AG04450 (cell line): ENCODE results near the gene SOWAHC. TPM values are rescaled to one million over a fixed set of nuclear protein-coding genes. Genes with fewer than 3 reads are reported as not detected.

ENCODE experiments used
- CTCF ChIA-PET: fragments of 300-600, 350-600 bp; formaldehyde crosslinking; extraction: SDS; loops from one replicate; lab custom pipeline; 2022; ENCODE audit warnings: antibody characterized with exemption, inconsistent platforms; lab: Charles Lee
- POLR2A ChIA-PET: fragments of 350-600 bp; formaldehyde crosslinking; extraction: SDS; loops from one replicate; lab custom pipeline; 2021; ENCODE audit warnings: antibody characterized with exemption, inconsistent platforms; lab: Yijun Ruan, JAX
- DNase-seq: peaks from one replicate; pipeline ENCODE4 v3.0.0-alpha.2; 2011; ENCODE audit warnings: low read depth, low spot score
- H3K27ac ChIP-seq: one replicate; pipeline ENCODE4 v1.5.1; 2012; ENCODE audit warnings: low read depth, low read length, control low read depth
- H3K27me3 ChIP-seq: one replicate; pipeline ENCODE4 v1.6.0; 2012; ENCODE audit warnings: low read length; ENCODE audit not compliant: control insufficient read depth, insufficient read depth
- H3K4me3 ChIP-seq: 2 replicates; pipeline ENCODE4 v1.5.1; 2011; ENCODE audit warnings: mild to moderate bottlenecking, low read depth, low read length, control low read depth
- H3K9me3 ChIP-seq: 2 replicates; pipeline ENCODE4 v1.5.1; 2012; ENCODE audit warnings: low read length; ENCODE audit not compliant: control insufficient read depth, insufficient read depth
- CTCF ChIP-seq: IDR thresholded peaks from 2 replicates; pipeline ENCODE4 v1.5.1; 2011; ENCODE audit warnings: low read depth, low read length, control low read depth, inconsistent platforms
- polyA plus RNA-seq: library from polyadenylated mRNA; depleted of rRNA; stranded (reverse); fragments of >200 nt; gene quantifications from 2 replicates; pipeline ENCODE4 v1.2.3, GENCODE V29; 2011

SOWAHC gene
- polyA plus RNA-seq, 1 experiment, result 4.6 TPM

- no peak for DNase-seq
- TF ChIP-seq CTCF, result no peak
- H3K4me3 ChIP-seq, result no peak overlapping the region
- CTCF ChIA-PET, result interaction anchor here (1.6 kb wide), 1 partner anchor 84 kb away, joined by 4 read pairs; no protein-coding TSS in a partner anchor
- no peak overlapping the region for H3K27ac ChIP-seq
- POLR2A ChIA-PET, result no interaction called here
- no peaks in the 10 kb centered on the region for H3K9me3 ChIP-seq
- peaks cover 9% of the 10 kb centered on the region for H3K27me3 ChIP-seq
Measured at GRCh38 chr2:109629867-109630266, 15.7 kb downstream of the SOWAHC start.

GRCh38 chr2:109630441-109631430, 16.6 kb downstream of the SOWAHC start:
- Histone ChIP-seq H3K9me3 (no peaks in the 10 kb centered on the region), H3K27me3 (peaks cover 9% of the 10 kb centered on the region), H3K27ac (no peak overlapping the region), H3K4me3 (no peak overlapping the region)
- ChIA-PET POLR2A (no interaction called here), CTCF (interaction anchor here (1.6 kb wide), 1 partner anchor 85 kb away, joined by 4 read pairs; no protein-coding TSS in a partner anchor)
- no peak for DNase-seq
- no peak for TF ChIP-seq CTCF

- POLR2A ChIA-PET, result interaction anchor here (1.1 kb wide), 1 partner anchor 17 kb away, joined by 3 read pairs; no protein-coding TSS in a partner anchor
- no peak for DNase-seq
- TF ChIP-seq CTCF, result no peak
- Histone ChIP-seq H3K9me3 (no peaks in the 10 kb centered on the region), H3K27ac (no peak overlapping the region), H3K27me3 (peaks cover 3% of the 10 kb centered on the region), H3K4me3 (no peak overlapping the region)
- CTCF ChIA-PET, result no interaction called here
Measured at GRCh38 chr2:109631741-109632140, 17.6 kb downstream of the SOWAHC start.

- Histone ChIP-seq H3K27me3 (no peaks in the 10 kb centered on the region), H3K27ac (no peak overlapping the region), H3K9me3 (no peaks in the 10 kb centered on the region), H3K4me3 (no peak overlapping the region)
- no peak for DNase-seq
- ChIA-PET CTCF (no interaction called here), POLR2A (interaction anchor here (1.1 kb wide), 1 partner anchor 17 kb away, joined by 3 read pairs; no protein-coding TSS in a partner anchor)
- no peak for TF ChIP-seq CTCF
Measured at GRCh38 chr2:109632158-109632789, 18.1 kb downstream of the SOWAHC start.
